NCI-H2171 treated with DMSO at 0.1 percent for 48 hours (cell line): Measurements from ENCODE around the gene KCNJ13.
A peak's percentile ranks its signal among the peaks of the same experiment; 100 is the strongest.
"Not testable (repeated sequence)": the region's sequence is repeated elsewhere in the genome, so short reads cannot be mapped to it uniquely, and the experiment has no call there.

Experiments
- DNase-seq: peaks from one replicate; lab custom pipeline; 2025; lab: John Stamatoyannopoulos, UW

The KCNJ13 gene

GRCh38 chr2:232767866-232768265 lies 8.5 kb downstream of the KCNJ13 start:
- no peak for DNase-seq

GRCh38 chr2:232761301-232761907 lies 15.0 kb downstream of the KCNJ13 start:
- peak; percentile 49 for DNase-seq

- DNase-seq = no peak
Measured at GRCh38 chr2:232757905-232758304, 18.5 kb downstream of the KCNJ13 start.

GRCh38 chr2:232750135-232750671 lies 26.2 kb downstream of the KCNJ13 start:
- DNase-seq = no peak

GRCh38 chr2:232749331-232749730 lies 27.0 kb downstream of the KCNJ13 start:
- no peak for DNase-seq

- DNase-seq = no peak
Measured at GRCh38 chr2:232748038-232748437, 28.3 kb downstream of the KCNJ13 start.

GRCh38 chr2:232744963-232745362 lies 31.4 kb downstream of the KCNJ13 start:
- DNase-seq = no peak

GRCh38 chr2:232741972-232742371 lies 34.4 kb downstream of the KCNJ13 start:
- DNase-seq = no peak

GRCh38 chr2:232741294-232741693 lies 35.1 kb downstream of the KCNJ13 start:
- DNase-seq = no peak

- DNase-seq = no peak
Measured at GRCh38 chr2:232731470-232731869, 44.9 kb downstream of the KCNJ13 start.

GRCh38 chr2:232728785-232729184 lies 47.6 kb downstream of the KCNJ13 start:
- DNase-seq = no peak

GRCh38 chr2:232723027-232723426 lies 53.3 kb downstream of the KCNJ13 start:
- no peak for DNase-seq

GRCh38 chr2:232721882-232722281 lies 54.5 kb downstream of the KCNJ13 start:
- DNase-seq = no peak

GRCh38 chr2:232721261-232721660 lies 55.1 kb downstream of the KCNJ13 start:
- DNase-seq = no peak

- DNase-seq = not testable (repeated sequence)
Measured at GRCh38 chr2:232720056-232720455, 56.3 kb downstream of the KCNJ13 start.
